ENCODE results near the gene GRK3.

DNA sequence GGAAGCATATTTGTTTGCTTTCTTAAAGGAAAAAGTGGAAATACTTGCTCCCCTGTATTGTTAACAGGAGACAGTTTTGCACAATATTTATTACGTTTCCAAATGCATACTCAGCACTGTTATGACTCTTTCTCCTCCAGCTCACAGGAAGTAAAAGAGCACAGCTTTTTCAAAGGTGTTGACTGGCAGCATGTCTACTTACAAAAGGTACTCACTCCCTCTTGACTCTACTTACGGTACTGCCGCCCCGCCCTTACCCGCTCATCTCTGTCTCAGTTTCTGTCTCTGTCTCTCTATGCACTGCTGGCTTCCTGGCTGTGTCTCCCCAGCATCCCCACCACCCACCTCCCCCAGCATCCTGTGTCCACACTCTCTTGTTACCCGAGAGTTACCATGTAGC, 145.3 kb downstream of the GRK3 start:
- TF ChIP-seq POLR2A (IDR thresholded peaks at IDR 0.05), result no peak
- no peak for TF ChIP-seq CTCF (IDR thresholded peaks at IDR 0.05)

Measured in Peyer's patch (tissue), 4 donors.